NCI-H1417 treated with DMSO at 0.1 percent for 48 hours (cell line): ENCODE results near the gene TSPAN32.

Experiments used
- DNase-seq: peaks from one replicate; lab custom pipeline; 2025; lab: John Stamatoyannopoulos, UW

Gene TSPAN32

GRCh38 chr11:2301631-2302305, at the start of gene TSPAN32, which contains the start of gene C11orf21:
TSPAN32 (plus strand) TSS chr11:2302013; CDS start chr11:2302150, 137 bp downstream.
C11orf21 (minus strand) TSS chr11:2301918; CDS start chr11:2301808, 110 bp downstream.
- no peak for DNase-seq

DNA sequence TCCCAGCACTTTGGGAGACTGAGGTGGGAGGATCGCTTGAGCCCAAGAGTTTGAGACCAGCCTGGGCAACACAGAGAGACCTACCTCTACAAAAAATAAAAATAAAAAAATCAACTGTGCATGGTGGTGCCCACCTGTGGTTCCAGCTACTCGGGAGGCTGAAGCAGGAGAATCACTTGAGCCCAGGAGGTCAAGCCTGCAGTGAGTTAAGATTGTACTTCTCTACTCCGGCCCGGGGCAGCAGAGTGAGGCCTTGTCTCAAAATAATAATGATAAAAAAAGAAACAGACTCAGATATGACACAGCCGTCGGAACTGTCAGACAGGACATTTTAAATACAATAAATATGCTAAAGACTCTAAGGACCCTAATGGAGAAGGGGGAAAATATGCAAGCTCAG, 49.8 kb upstream of the TSPAN32 start:
- no peak for DNase-seq

- DNase-seq: no peak
Measured at GRCh38 chr11:2256293-2256913, 45.4 kb upstream of the TSPAN32 start.

GRCh38 chr11:2256951-2257700, 44.7 kb upstream of the TSPAN32 start:
- no peak for DNase-seq

- DNase-seq: no peak
Measured at GRCh38 chr11:2258501-2259465, 43.0 kb upstream of the TSPAN32 start.

GRCh38 chr11:2259466-2259830, 42.4 kb upstream of the TSPAN32 start:
- no peak for DNase-seq

- DNase-seq: no peak
Measured at GRCh38 chr11:2259897-2260451, 41.8 kb upstream of the TSPAN32 start.

- no peak for DNase-seq
Measured at GRCh38 chr11:2260491-2261364, 41.1 kb upstream of the TSPAN32 start.

DNA sequence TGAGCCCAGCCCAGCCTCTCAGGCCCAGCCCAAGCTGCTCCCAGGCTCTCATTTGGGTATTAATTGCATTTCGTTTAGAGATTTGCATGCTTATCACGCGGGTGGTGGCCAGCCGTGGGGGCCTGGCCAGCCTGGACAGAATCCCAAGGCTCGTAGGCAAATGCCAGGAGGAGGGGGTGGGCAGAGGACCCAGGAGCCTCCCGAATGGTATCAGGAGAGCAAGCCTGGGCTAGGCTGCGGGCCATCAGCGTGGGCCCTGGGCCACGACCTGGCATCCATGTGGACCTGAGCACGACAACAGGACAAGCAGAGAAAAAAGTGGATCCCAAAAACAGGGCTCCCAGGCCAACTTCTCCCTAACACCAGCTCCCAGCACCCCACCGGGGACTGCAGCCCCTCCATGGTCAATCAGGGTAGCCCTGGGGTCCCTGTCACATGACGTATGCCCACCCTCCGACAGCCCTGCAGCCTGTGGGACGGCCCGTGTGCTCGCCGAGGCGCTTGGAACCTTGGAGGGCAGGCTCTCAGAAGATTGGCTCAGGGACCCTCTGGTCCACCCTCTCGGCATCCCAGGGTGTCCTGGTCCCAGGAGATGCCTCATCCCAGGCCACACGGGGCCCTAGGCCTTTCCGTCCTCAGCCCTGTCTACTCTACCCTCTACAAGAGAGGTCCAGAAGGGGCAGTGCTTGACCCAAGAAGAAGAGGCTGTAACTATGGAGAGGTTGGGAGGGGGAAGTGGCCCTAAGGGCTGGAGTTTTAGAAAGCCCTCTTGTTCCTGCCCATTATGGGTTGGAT, 40.2 kb upstream of the TSPAN32 start:
- no peak for DNase-seq

DNA sequence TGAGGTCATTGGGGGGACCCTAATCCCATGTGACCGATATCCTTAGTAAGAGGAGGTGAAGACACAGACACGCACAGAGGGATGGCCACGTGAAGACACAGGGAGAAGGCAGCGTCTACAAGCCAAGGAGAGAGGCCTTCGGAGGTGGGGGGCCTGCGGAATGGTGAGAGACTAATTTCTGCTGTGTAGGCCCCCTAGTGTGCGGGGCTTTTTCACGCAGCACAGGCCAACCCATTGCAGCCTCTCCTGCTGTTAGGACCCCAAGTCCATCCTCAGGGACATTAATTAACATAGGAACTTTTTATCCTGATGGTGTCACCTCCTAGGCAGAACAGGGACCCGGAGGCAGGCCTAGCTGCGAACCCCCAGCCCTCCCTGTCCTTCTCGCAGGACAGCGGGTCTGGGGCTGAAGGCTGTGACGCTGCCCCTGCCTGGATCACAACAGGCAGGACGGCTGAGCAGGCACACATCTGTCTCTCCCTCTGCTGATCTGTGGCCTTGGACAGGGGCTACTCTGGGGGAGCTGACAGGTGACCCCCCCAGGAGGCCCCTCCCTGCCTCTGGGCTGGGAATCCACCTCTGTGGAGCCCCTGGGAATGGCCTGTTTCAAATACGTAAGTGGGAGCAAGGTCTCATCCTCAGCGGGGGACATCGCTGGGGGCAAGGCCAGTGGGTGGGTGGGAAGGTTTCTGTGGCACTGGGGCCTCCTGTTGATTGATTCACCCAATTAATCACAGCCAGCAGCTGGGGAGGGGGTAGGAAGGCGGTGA, 39.3 kb upstream of the TSPAN32 start:
- no peak for DNase-seq

- DNase-seq: no peak
Measured at GRCh38 chr11:2263071-2263565, 38.7 kb upstream of the TSPAN32 start.

DNA sequence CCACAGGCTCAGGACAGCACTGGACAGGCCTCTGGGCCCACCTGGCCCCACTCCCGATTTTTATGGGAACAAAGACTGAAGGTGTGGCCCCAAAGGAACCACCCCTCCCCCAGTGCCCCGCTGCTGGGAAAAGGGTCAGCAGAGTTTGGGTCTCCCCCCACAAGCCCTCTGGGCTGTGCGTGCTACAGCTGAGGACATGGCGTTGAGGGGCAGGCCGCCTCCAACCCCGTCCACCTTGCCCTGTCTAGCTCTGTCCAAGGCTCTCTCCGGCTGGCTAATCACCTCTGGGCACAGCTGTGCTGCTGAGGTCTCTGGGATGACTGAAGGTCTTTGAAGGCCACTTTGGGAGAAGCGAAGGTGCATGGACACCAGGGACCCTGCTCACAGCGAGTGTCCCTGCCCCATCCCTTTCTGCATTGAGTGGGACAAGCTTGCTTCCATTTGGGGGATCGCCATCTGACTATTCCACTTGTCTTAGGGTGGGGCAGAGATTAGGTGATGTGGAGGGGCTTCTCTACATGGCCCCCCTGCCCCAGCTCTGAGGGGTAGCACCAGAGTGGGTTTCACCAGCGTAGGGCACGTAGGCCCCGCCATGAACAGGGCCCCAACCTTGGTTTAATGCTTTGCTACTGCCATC, 38.0 kb upstream of the TSPAN32 start:
- DNase-seq: no peak

- no peak for DNase-seq
Measured at GRCh38 chr11:2264366-2265053, 37.3 kb upstream of the TSPAN32 start.

DNA sequence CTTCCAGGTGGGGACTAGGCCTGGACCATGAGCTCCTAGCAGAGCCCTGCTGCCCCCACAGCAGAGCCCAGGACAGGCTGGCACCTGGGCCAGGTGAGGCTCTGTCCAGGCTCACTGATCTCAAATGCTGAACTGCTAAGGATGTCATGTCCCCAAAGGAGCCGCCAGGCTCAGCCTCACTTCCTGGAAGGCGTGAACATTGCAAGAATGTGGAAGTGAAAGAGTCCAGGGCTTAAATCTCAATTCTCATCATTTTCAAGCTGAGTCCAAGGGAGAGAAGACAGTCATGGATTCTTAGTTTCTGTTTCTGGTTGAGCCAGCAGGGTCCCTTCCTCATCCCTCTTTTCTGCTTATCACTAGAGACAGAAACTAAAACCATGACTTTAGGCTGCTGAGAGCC, 36.4 kb upstream of the TSPAN32 start:
- DNase-seq: no peak

GRCh38 chr11:2265854-2266585, 35.8 kb upstream of the TSPAN32 start:
- DNase-seq: no peak

GRCh38 chr11:2266586-2267305, 35.1 kb upstream of the TSPAN32 start:
- DNase-seq: no peak
